KBM-7 (cell line): Measurements from ENCODE around the gene SIM2.

Experiments used
- DNase-seq: peaks from one replicate; pipeline ENCODE4 v3.0.0-alpha.2; 2015
- in situ Hi-C: fragments of 300-500 bp; cut with MboI; formaldehyde crosslinking; loops from 2 replicates; pipeline ENCODE4 v1.14.3; 2020; ENCODE audit warnings: low sequenced_read_pairs, low pct_unique_long_range_greater_than_20kb, mixed read lengths

The SIM2 gene

DNA sequence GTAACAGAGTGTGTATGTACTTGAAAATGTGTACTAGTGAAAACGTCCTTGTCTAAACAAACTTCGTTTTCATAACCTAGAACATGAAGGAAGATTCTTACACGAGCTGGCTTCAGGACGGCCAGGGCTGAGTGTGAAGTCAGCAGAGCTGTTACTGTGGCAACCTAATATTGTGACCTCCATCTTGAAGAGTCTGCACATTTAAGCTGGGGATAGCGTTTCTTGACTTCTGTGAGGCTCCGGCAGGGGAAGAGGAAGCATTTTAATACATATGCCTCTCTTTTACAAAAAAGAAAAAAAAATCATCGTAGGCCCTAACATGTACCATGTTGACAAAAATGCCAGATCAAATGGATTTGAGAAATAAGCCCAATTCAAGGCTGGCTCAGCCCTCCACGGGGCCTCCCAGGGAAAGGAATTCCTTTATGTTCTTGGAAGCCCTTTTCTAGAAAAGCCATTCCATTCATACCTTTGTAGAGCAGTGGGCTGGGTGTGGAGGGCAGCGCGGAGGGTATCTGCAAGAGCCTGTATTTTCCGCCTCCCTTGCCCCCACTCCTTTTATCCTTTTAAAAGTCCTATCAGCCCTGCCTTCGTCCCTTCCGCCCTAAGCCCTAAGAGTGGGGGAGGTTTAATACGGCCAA lies 51.1 kb downstream of the SIM2 start:
- DNase-seq, result no peak
- in situ Hi-C loops, result no loop called here

DNA sequence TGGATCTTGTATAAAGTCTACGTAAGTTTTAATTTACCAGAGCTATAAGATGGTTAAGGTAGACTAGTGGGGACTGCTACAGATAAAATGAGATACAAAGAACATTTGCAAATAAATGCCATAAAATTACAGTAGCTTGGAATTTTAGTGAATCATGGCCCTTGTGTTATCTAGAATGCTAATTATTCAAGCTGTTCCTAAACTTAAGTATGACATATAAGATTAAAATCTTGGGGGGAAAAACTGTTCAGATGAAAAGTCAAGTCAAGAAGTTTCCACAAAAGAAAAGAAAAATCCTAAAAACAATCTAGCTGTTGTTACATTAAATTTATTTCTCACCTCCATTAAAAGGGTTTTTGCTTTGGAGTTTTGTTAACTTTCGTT lies 51.7 kb downstream of the SIM2 start:
- in situ Hi-C loops, result no loop called here
- no peak for DNase-seq

DNA sequence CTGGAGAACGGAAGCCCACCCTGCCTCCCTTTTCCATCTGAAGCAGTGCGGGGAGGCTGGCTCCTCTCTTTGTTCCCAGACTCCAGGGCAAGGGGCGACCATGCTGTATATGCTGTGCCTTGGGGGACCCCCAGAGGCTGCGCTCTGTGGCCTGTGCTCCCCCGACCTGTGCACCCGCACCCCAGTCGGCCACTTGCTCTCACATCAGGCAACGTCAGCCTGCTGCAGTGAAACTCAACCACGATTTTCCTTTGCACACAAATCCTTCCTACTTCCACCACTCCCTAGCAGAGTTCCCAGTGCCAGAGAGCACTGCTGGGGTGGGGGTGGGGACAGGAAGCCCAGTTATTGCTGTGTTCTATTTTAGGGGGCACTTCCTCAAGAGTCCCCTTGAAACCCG lies 52.5 kb downstream of the SIM2 start:
- in situ Hi-C loops, result no loop called here
- peak; percentile 16 for DNase-seq

DNA sequence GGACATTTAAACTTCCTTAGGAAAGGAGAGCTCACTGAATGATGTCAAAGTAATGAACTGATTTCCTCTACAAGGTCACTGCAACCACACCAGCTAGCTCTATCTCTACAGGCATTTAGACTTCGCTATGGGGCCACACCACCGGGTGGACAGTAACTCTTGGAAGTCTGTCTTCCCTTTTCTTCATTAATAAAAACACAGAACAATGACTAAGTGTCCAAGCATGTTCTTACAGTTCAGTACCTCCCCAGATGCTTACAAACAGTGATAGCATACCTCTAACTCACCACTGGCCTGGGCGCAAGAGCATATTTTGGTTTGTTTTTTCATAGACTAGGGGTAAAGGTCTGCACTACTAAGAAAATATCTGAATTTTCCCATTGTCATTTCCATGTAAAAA lies 54.6 kb downstream of the SIM2 start:
- DNase-seq, result no peak
- in situ Hi-C loops, result no loop called here

DNA sequence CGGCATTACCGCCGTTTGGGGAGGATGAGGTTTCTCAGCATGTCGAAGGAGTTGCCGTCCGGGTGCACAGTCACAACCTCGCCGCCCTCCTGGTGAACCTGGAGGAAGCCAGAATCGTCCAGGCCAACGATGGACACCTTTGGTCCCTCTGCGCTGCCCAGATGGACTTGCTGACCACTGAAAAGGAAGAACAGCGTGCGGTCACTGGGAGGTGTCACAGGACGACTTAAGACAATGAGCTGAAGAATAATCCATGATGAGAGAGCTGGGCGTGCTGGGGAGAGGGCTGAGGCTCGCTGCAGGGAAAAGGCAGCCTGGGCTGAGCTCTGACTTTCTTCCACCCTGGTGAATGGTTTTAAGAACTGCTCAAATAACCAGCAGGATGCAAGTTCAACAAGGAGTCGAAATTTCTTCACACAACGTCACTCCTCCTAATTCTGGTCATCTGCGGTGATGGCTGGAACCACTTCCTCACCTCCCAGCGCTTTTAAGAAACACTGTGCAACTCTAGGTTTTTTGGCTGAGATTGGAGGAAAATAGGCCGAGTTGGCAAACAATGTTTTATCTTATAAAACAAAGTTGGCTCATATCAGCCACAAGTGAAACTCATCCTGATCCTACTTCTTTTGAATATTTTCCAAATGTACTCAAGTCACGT lies 55.5 kb downstream of the SIM2 start:
- in situ Hi-C loops, result no loop called here
- no peak for DNase-seq

DNA sequence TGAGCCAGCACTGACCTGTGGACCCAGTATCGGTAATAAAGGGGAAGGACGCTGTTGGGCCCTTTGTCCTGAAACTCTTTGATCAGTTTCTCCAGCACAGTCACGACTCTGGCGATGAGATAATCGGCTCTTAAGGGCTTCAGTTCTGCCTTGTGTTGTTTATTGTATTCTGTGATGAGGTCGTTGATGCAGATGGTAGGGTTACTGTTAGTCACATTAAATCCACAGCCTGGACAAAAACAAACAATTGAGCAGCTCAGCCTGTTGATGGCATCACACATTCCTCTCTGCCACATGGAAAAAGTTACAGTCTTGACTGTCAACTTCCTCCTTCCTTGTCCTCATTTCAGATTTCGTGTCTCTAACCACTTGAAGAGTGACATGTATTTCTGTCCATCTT lies 57.6 kb downstream of the SIM2 start:
- in situ Hi-C loops, result no loop called here
- DNase-seq, result peak; percentile 27

DNA sequence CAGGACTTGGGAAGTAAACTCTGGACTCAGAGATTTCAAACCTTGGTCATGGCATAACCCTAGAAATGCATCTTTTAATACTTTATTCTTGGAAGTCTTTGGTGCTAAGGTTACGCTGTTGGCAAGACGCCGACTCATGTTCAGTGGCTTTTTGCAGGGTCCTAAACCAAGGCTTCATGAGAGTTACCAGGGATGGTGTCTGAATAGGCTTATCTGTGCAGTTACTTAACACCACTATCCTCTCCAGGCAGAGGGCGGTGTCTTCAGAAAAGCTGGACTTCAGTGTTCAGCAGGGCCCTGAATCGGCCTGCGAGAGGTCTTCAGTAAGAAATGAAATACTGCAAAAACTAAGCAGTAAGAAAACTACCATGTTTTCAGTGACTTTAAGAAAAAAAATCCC lies 58.3 kb downstream of the SIM2 start:
- DNase-seq, result no peak
- in situ Hi-C loops, result no loop called here

DNA sequence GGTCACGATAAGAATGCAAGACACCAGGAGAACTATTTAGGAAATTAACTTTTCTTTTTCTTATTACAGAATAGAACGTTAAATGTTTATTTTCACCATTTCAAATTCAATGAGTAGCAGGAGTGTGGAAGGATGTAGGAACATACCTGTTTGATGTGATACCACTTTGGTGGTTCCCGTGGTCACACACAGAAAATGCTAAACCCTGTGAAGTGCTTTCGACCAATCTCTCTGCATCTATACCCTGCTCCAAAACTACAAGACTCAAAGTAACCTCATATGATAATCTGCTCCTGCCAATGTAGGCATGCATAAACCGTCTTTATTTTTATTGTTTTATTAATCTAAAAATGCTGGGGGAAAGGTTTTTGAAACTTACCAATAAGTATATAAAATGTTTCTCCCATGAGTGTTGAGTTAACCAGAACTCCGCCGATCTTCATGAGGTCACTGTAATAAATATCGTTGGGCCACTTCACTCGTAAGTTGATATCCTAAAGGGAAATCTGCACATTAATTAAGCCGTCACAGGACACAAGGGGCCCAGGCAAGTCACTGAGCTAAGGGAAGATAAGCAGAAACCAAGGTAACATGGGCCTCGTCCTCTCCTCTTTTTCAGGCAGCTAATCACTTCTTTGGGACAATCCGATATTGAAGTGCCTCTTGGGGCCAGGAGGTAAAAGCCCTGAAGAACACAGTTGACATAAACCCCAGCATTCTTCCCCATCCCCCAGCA lies 60.6 kb downstream of the SIM2 start:
- in situ Hi-C loops, result no loop called here

DNA sequence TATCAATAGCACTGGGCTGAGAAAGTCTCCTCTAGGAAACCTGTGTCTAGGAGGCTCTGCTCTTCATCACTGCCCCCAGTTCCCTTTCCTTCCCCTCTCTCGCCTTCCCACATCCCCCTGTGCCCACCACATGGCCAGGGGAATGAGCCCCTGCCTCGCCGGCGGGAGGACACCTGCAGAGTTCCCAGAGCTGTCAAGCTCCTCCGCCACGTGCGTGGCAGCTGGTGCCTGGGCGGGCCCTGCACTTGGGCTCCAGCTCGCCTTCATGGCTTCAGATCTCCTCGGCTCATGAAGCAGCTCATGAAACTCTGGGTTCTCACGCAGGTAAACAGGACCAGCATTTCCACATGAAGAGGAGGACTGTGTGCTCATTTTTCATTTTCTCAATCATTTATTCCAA lies 62.8 kb downstream of the SIM2 start:
- in situ Hi-C loops, result no loop called here

More for the DNA sequence above, 60.6 kb downstream of the SIM2 start:
- no peak for DNase-seq

DNA sequence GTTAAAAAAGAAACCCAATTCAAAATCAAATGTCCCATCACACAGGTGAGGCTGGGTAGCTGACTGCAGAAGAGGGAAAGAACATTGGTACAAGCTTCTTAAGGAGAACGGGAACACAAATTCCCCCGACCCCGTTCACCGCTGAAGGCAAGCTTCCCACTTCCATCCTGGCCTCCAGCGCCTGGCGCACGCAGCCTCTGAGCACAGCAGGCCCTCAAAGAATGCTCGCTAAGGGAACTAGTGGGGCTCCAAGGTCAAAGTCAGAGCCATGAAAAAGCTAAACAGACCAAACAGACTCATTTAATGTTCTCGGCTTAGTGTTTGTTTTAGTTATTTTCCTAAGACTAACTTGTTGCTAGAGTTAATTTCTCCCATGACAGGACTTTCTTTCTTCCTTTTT lies 63.7 kb downstream of the SIM2 start:
- in situ Hi-C loops, result no loop called here
- no peak for DNase-seq

More for the DNA sequence above, 62.8 kb downstream of the SIM2 start:
- DNase-seq, result no peak

DNA sequence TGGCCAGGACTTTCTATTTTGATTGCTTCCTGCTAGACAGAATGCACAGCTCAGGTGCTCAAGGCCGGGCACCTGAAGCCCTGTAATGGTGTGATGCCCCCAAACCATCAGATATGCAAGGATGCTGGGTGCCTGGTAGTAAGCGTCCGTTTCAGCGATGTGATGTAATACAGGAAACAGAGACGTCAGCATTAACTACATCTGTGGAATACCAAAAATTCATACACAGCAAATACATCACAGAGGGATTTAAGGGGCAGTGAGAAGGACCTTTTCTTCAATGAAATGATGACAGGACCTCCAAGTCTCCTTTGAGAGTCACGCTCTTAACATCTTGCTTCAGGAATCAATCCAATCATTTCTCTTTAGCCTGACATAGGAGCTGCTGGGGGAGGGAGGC lies 64.4 kb downstream of the SIM2 start:
- in situ Hi-C loops, result no loop called here
- DNase-seq, result no peak

DNA sequence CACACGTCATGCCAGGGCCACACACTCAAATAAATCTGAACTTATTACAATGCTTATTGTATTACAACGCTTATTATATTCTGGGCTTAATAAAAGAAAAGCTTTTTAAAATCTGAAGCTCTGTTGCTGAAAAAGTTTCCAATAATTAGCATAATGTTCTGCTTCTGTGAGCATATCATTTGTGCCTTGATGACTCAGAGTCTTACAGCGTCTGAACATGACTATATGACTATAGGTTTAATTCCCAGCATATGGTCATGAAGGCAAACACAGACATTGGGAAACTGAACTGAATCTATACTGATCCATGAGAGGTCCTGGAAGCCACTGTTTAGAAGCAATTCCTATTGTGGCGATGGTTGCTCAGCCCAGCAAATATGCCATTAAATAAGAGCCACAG lies 66.3 kb downstream of the SIM2 start:
- in situ Hi-C loops, result no loop called here
- no peak for DNase-seq

DNA sequence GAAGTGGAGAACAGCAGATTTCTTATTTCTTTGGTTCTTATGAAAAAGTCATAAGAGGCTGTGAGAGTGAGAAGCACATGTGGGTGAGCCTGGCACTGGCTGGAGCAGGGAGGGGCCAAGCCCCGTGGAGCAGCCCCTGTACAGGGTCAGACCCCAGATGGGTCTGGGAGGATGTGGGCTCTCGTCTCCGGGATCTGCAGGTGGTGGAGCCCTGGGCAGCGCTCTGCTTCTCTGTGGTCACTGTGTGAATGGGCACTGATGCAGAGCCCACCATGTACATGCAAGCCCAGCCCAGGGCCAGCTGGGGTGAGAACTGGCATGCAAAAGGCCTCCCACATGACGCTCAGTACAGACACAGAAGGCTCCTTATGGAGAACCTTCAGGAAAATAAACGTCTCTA lies 67.6 kb downstream of the SIM2 start:
- no peak for DNase-seq
- in situ Hi-C loops, result no loop called here

DNA sequence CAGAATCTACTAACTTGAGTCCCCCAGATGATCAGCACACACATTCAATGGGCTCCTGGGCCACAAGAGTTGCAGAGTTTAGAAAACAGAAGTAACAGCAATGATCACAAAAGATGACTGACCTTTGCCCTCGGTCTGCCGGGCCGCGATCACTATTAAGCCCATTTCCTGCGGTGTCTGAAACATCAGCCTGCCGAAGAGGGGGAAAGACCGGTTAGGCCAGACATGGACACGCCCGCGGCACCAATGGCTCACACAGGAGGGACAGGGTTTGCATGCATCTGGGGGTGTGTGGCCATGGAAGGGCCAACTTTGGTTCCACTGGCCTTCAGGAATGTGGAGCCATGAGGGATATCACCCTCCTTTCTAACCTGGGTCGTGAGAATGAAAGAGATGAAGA lies 68.2 kb downstream of the SIM2 start:
- DNase-seq, result no peak
- in situ Hi-C loops, result no loop called here

DNA sequence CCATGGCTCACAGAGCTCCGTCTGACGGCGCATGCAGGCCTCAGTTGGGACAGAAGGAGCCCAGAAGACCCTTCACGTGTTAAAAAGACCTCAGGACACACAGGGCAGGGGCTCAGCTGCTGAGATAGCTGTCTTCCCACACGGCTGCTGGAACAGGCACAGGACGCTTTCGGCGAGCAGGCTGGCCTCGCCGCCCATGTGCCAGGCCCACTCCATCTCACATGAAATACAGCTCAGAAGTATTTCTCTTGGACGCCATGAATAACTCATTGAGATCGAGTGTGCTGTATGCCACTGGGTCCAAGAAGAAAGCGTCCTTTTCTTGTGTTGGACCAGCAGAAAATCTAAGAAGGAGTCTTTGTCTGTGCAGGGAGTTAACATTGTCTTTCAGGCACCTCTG lies 69.6 kb downstream of the SIM2 start:
- in situ Hi-C loops, result no loop called here
- DNase-seq, result no peak

DNA sequence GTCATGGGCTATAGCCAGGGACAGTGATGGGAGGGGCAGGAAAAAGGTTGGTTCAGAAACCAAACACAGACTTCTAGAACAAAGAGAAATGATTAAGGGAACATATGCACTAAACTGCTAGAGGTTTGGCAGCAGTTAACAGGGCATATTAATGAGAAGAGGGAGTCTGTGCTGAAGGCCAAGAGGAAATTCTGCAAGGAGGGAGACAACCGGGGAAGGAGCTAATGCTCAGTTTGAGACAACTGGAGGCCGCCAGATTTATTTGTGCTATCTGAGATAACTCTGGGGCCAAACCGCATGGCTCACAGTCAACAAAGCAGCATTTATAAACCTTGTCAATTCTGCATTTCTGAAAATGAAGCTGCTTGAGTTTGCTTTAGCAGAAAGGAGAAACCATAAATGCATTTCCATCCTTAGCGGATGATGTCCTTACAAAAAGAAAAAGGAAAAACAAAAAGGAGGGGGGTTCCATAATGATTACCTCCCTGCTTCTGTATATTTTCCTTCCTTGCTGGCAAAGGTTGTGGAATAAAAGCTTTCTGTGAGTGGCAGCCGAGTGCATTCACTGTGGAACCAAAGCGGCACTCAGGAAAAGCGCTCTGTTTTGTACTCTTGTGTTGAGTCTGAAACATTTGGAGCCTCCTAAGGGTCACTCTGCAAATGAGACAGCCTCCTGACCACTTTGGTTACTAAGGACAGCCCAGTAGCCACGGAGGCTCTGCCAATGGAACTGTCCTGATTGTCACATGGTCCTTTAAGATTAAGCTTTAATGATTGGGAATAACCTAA lies 70.3 kb downstream of the SIM2 start:
- DNase-seq, result no peak
- in situ Hi-C loops, result no loop called here

DNA sequence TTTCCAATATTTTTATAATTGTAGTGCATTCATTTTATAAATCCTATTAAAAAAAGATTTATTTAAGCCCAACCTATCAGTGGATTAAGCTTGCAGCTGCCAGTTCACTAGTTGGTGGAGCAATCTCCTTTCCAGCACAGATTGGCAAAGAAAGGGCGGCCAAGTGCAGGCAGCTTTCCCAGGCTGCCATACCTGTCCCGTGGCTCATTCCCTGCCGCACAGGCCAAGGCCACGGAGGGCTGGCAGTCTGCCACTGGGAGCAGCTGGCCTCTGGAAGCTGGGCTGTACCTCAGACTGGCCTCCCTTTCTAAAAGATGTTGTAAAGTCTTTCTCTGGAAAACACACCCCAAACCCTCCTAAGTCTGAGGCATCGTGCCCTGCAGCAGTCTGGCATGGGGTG lies 74.2 kb downstream of the SIM2 start:
- in situ Hi-C loops, result no loop called here
- DNase-seq, result no peak

DNA sequence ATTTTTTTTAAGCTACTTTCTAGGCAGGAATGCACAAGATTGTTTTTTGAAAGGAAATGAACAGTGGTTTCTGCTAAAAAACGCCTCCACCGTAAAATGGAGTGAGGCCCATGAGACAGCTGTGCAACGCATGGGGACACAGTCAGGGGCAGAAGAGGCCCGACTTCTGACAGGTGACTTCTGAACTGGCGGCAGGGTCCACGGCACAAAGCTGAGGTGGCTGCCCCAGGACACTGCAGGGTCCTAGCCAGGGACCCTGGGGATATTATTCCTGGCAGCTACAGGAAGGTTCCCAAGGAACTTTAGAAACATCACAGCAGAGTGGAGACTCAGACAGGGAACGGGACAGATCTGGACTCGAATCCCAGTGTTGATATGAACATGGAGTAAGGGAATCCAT lies 75.1 kb downstream of the SIM2 start:
- in situ Hi-C loops, result no loop called here
- DNase-seq, result no peak

DNA sequence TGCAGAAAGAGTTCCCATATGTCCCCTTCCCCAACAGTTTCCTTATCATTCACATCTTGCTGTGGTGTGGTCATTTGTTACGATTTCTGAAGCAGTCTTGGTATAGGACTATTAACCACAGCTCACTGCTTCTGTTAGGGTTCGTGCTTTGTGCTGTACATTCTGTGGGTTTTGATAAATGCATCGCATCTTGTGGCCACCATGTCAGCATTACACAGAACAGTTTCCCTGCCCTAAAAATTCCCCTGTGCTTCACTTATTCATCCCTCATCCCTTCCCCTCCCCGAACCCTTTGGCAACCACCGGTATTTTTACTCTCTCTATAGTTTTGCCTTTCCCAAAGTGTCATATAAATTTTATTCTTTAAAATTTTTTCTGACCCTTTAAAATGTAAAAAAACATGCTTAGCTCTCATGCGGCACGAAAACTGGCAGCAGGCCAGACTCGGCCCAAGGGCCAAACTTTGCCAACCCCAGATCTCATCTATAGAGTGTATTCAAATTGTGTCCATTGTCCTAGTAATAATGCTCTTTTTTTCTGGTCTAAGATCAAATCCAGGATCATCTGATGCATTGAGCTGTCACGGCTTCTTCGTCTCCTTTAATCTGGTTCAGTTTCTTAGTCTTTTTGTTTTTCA lies 78.2 kb downstream of the SIM2 start:
- DNase-seq, result no peak
- in situ Hi-C loops, result loop anchor here (25.0 kb wide), 1 partner anchor 110 kb away; no protein-coding TSS in a partner anchor
